Measurements from ENCODE around the gene LRRC14B.
"Not testable (repeated sequence)": the region's sequence is repeated elsewhere in the genome, so short reads cannot be mapped to it uniquely, and the experiment has no call there.

LRRC14B gene

DNA sequence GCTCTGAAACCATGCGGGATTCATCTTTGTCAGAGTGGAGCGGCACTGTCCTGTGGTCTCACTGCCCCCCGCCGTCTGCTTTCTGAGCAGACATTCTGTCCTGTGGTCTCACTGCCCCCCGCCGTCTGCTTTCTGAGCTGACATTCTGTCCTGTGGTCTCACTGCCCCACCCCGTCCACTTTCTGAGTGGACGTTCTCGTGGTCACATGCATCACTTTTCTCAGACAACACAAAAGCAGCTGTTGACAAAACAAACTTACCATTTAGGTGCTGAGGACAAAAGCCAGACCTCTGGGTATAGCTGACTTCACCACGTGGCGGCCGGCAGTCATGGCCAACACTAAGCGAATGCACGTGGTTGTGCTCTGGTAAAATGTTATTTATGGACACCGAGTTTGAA lies 2.8 kb downstream of the LRRC14B start:
- DNase-seq = no peak

- no peak for DNase-seq
Observed at GRCh38 chr5:194603-195209, 3.4 kb downstream of the LRRC14B start.

DNA sequence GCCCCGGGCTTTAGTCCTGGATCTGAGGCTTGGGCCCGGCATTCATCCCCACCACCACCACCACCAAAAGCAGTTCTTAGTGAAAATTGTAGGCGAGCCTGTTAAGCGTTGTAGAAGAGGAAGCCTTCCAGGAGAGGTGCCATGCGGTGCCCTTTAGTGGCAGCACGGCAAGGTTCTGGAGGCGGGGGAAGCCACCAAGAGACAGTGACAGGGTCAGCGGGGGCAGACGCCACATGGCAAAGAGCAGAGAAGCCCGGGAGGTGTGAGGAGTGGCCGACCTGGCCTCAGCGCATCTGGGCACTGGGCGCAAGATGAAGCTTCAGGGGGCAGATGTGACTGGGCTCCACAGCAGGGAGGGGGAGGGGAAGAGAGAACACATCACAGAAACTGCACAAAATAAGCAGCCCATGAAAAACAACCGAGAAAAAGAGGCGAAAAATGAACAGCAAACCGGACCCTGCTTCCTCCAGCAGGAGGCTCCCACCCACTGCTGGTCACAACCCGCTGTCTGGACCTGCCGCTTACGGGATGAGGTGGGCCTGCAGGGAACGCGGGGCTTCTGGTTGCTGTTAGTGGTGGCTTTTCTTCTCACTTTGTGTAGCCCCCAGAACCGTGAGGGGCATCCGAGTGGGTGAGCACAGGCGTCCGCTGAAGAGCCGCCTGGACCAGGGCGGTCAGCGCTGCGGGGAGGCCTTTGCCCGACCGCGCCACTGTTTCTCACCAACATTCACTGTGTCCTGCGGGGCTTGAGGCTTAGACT lies 4.3 kb downstream of the LRRC14B start:
- no peak for DNase-seq

DNA sequence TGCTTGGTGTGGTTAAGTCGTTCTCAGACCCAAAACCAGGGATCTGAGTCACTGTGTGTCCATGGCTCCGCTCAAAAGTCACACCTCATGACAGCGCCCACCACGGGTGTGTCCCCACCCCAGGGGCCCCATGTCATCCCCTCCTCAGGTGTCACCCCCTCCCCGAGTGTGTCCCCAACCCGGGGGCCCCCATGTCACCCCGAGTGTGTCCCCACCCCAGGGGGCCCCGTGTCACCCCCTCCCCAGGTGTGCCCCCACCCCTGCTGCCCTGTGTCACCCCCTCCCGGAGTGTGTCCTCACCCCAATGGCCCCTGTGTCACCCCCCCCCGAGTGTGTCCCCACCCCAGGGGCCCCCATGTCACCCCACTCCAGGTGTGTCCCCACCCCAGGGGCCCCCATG lies 5.1 kb downstream of the LRRC14B start:
- DNase-seq = no peak

GRCh38 chr5:197031-197430 lies 5.7 kb downstream of the LRRC14B start:
- not testable (repeated sequence) for DNase-seq

- no peak for DNase-seq
Observed at GRCh38 chr5:197892-198489, 6.7 kb downstream of the LRRC14B start.

GRCh38 chr5:198516-199196 lies 7.4 kb downstream of the LRRC14B start:
- DNase-seq = no peak

- no peak for DNase-seq
Observed at GRCh38 chr5:199197-199949, 8.1 kb downstream of the LRRC14B start.

GRCh38 chr5:199950-200645 lies 8.8 kb downstream of the LRRC14B start:
- DNase-seq = no peak

- no peak for DNase-seq
Observed at GRCh38 chr5:200985-201384, 9.7 kb downstream of the LRRC14B start.

GRCh38 chr5:201672-202071 lies 10.4 kb downstream of the LRRC14B start:
- no peak for DNase-seq

GRCh38 chr5:203246-203930 lies 12.1 kb downstream of the LRRC14B start:
- no peak for DNase-seq

- DNase-seq = no peak
Observed at GRCh38 chr5:204001-204400, 12.7 kb downstream of the LRRC14B start.

DNA sequence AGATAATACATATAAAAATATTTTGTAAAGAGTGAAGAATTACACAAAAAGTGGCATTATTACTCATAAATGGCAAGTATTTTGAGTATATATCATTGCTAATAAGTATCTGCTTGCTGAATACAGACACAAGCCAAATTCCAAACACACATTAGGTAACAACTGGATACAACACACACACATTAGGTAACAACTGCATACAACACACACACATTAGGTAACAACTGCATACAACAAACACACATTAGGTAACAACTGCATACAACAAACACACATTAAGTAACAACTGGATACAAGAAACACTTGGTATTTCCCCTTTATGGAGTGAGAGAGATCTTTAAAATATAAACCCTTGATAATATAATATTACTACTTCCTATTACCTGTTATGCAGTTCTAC lies 13.2 kb downstream of the LRRC14B start:
- DNase-seq = no peak

- DNase-seq = no peak
Observed at GRCh38 chr5:204966-205670, 13.8 kb downstream of the LRRC14B start.

DNA sequence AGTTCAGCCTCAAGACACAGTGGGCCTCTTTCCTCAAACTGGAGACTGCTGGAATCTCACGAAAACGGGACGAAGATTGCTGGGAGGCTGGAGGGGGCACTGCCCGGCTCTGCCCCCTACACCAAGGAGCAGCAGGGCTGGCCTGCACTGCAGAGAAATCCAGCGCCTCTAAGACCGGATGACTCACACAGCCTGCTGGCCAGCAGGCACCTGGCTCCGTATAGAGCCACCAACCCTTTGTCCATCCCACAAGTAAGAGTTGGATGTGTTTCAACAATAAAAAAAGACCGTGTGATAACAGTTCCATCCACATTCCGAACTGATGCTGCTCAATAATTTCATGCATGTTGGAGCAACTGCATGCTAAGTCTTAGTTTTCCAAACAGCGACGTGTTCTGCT lies 15.1 kb downstream of the LRRC14B start:
- no peak for DNase-seq

- DNase-seq = no peak
Observed at GRCh38 chr5:206927-207536, 15.7 kb downstream of the LRRC14B start.

DNA sequence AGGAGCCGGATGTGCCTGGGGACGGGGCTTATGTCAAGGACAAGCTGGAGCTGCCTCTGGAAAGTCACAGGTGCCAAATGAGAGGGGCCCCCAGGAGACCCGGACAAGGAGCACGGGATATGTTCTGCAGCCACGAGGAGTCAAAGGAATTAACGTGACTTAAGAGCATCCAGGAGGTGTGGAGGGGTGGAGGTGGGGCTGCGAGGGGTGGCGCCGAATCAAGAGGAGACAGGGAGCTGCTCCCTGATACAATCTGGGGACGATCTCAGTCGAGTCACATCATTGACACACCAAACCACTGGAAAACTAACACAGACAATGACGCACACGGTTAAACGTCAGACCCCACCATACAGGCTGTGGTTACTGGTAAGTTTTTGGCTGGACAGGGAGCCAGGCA lies 16.3 kb downstream of the LRRC14B start:
- no peak for DNase-seq

DNA sequence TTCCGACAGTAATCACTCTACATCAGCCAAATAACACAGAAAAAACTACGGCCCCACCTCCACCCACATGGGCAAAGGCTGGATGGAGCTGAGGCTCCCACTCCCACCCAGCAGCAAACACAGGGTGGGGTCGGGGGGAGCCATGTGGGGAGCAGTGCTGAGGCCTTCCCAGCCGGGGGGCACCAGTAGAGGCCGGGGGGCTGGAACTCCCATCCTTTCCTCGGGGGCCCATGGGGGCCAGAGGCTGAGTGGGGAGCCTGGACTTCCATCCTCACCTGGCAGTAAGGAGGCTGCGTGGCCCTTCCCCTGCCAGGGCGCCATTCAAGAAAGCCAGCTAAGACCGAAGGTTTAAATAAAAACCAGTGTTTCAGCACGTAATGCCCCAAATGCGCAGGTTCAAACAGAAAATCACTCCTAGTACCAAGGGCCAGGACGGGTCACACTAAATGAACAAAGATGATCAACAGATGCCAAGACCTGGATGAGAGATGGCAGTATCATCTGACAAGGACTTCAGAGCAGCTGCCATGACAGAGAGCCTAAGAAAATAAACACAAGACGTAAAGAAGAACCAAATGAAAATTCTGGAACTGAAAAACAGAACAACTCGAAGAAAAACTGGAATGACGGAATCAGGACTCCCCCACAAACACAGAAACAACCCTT lies 17.3 kb downstream of the LRRC14B start:
- DNase-seq = no peak

DNA sequence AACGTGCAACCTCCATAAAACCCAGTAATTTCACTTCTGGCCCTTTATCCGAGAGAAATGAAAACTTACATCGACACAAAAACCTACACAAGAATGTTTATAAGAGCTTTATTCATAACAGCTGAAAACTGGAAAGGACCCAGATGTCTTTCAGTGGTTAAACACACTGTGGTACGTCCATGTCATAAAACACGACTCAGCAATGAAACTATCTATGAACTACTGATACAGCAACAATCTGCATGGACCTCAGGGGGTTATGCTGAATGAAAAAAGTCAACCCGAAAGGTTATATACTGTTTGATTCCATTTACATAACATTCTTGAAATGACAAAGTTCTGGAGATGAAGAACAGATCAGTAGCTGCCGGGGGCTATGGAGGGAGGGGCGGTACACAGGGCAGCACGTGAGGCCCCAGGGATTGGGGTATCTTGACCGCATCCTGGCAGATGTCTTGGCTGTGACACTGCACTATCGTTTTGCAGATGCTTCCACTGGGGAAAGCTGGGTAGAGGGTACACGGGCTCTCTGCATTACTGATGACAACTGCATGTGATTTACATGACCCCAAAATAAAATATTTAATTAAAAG lies 22.6 kb downstream of the LRRC14B start:
- DNase-seq = no peak
